Omental fat pad (tissue), 4 donors: ENCODE data around the gene DNAH9. TPM values are rescaled to one million over a fixed set of nuclear protein-coding genes. Genes with fewer than 3 reads are reported as not detected.

Experiments
- ATAC-seq: fragments of 150-250 bp; one replicate; pipeline ENCODE4 v1.9.1; 2016; ENCODE audit warnings: mild to moderate bottlenecking, moderate library complexity; ENCODE audit not compliant: low FRiP score
- DNase-seq: peaks from one replicate; pipeline ENCODE4 v3.0.0-alpha.2; 2019; ENCODE audit warnings: low spot score
- CTCF ChIP-seq, 3 donors: fragments of 450-650 bp; IDR thresholded peaks; one replicate each; pipeline ENCODE4 v1.5.1; 2016 to 2017; ENCODE audit warnings: antibody characterized with exemption in 3 of 3, mild to moderate bottlenecking in 3 of 3, moderate library complexity in 2 of 3
- total RNA-seq, 4 donors: library from RNA; depleted of rRNA; stranded (reverse); fragments of >200 nt; gene quantifications; one replicate each; pipeline ENCODE4 v1.1.0, GENCODE V29; 2016

DNAH9 gene
- total RNA-seq, 4 donors from 2014 or later: 0.72 to 6.0 (median 3.1) TPM

- ATAC-seq: no peak
- no peak for DNase-seq
- TF ChIP-seq CTCF (IDR thresholded peaks at IDR 0.05): no peak
These were observed 120.9 kb downstream of the DNAH9 start for GRCh38 chr17:11719203-11719602.

GRCh38 chr17:11719856-11720255 lies 121.6 kb downstream of the DNAH9 start:
- DNase-seq (no peak), ATAC-seq (no peak)
- no peak for TF ChIP-seq CTCF (IDR thresholded peaks at IDR 0.05)

GRCh38 chr17:11720816-11721215 lies 122.5 kb downstream of the DNAH9 start:
- TF ChIP-seq CTCF (IDR thresholded peaks at IDR 0.05): no peak
- ATAC-seq (no peak), DNase-seq (no peak)

GRCh38 chr17:11730747-11731146 lies 132.5 kb downstream of the DNAH9 start:
- DNase-seq (no peak), ATAC-seq (no peak)
- TF ChIP-seq CTCF (IDR thresholded peaks at IDR 0.05): no peak

- ATAC-seq (no peak), DNase-seq (no peak)
- no peak for TF ChIP-seq CTCF (IDR thresholded peaks at IDR 0.05)
These were observed 138.5 kb downstream of the DNAH9 start for GRCh38 chr17:11736613-11737312.

GRCh38 chr17:11737313-11737679 lies 139.0 kb downstream of the DNAH9 start:
- no peak for TF ChIP-seq CTCF (IDR thresholded peaks at IDR 0.05)
- DNase-seq (no peak), ATAC-seq (no peak)

GRCh38 chr17:11738151-11738550 lies 139.9 kb downstream of the DNAH9 start:
- no peak for ATAC-seq
- DNase-seq: no peak
- no peak for TF ChIP-seq CTCF (IDR thresholded peaks at IDR 0.05)
